Measurements from ENCODE around the gene RAB35.

Gene RAB35

DNA sequence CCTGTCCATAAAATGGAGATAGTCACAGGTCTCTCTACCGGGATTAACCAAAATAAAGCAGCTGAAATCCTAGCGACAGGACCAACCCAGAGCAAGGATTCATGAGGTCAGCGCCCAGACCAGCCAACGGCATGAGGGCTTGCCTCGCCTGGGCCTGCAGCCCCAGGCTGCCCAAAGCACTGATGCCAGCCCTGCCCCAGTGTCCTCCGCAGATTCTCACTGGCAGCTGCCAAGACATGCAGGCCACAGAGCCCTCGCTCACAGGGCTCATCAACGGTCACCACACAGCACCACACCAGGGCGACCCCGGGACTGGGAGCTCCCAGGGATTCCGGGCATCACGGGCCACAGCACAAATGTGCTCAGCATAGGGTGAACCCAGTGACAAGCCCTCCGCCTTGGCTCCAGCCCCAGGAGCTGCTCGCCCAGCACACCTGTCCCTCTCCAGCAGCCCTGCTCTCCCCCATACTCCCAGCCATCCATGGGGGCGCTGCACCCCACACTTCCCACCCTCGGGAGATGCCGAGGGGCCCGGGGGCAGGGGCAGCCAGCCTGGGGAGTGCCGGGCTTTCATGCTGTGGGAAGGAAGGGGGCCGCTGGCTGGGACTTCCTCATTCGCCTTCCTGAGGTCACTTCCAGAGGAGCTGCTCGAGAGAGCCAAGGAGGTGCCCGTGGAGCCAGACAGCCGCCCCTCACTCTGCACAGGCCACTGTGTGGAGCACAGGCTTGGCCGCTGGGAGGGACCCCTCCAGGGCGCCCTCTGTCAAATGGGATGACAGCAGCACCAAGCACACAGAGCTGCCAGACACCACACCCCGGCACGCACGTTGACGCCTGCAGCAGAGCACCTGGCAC lies 14.1 kb downstream of the RAB35 start:
- DNase-seq, result no peak

DNA sequence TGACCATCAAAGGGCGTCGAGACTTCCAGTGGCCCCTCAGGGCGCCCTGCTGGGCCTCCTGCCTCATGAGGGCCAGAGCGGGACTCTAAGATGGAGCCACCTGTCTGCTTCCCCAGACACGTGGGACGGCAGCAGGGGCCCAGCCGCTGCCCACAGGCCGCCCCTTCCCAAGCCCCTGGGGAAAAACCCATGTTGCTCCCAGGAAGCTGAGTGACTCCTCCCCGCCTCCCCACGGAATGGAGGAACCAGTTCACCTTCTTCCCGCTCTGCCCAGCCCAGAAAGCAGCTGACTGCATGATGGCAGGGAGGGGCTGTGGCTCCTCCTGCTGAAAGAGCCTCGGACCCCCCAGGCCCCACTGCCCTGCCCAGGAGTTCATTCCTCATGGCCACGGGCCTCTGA lies 14.9 kb downstream of the RAB35 start:
- no peak for DNase-seq

DNA sequence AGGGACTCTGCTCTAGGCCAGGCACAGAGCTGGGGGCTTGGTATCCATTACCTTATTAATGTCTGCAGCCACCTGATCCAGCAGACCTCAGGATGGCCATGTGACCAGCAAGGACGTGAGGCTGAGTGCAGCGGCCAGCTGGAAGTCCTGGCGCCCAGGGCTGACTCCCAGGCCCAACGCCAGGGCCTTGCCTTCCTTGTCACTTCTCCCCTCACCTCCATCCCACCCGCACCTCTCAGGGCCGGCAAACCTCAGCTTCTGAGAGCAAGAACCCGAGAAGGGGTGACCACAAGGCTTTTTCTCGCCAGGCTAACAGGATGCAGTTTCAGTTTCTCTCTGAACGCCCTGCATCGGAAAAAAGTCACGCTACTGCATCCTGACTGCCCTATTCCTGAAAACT lies 15.4 kb downstream of the RAB35 start:
- DNase-seq, result no peak

DNA sequence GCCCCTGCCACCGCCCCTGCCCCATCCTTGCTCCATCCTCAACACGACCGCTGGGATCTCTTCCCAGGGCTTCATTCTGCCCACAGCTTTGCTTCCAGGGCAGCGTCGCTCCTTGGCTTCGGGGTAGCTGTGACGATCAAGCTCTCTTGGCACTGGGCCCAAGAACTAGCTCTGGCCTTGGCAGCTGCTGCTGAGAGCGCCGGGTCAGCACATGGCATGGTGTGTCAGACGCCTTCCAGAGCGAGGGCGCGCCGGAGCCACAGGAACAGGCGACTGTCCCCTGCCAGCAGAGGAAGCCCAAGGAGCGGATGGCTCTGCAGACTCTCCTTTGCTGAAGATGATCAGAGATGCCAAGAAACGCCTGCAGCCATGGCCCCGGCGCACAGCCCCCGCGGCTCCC lies 15.9 kb downstream of the RAB35 start:
- DNase-seq, result no peak

DNA sequence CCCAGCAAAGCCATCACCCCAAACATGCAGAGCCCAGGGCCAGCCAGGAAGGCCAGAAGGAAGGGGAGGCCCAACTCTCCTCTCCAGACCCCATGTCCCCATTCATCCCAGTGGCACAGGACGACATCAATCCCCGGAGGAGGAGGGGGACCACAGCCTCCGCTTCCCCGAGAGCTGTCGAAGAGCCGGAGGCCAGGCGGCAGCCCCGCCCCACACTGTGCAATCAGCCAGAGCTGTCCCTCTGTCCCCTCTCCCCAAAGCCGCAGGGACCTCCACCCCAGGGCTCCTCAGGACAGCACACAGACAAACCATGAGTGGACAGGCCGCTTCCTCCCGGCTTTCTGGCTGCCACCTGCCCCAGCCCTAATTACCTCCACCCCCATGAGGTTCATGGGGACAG lies 16.8 kb downstream of the RAB35 start:
- DNase-seq, result no peak

DNA sequence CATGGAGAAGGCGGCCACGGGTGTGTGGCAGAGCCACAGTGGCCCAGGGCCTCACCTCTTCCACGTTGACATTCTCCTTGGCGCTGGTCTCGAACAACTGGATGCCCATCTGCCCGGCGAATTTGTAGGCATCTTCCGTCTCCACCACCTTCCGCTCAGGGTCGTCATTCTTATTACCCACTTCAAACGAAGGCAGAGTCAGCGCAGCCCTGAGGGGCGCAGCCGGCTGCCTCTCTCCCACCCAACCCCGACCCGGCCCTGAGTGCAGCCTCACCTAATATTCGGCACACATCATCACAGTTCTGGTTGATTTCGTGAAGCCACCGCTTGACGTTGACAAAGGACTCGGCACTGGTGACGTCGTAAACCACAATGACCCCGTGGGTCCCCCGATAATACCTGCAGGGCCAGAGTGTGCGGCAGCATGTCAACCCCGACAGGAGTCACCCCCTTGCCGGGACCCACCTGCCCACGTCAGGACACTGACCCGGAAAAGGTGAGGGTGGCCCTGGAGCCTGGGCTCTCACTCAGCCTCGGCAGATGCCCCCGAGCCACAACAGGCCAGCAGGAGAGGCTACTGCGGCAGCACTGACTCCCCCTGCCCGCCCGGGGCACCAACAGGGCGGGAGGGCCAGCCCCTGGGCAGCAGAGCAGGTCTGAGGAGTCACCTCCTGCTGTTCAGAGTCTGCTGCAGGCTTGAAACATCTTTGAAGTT lies 17.6 kb downstream of the RAB35 start:
- DNase-seq, result no peak

DNA sequence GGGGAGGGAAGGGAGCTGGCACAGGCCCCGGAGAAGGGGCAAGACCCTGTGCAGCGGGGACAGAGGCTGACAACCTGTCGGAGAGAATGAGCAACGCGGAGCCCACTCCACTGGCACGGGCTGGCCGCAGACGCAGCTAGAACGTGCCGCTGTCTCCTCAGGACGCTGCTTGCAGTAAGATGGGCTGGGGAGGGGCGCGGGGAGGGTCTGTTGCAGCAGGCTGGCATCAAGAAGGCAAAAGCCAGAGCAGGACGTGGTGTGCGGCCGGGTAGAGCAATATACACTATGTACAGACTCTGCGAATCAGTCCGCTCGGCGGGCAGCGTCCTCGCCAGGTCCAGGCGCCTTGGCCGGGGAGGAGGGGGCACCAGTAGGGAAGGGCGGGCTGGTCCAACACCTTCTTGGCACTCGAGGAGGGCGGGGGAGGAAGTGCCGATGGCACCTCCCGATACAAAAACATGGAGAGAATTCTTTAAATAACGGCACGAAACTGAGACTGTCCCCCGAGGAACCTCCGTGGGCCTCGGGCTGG lies 19.8 kb downstream of the RAB35 start:
- DNase-seq, result no peak

DNA sequence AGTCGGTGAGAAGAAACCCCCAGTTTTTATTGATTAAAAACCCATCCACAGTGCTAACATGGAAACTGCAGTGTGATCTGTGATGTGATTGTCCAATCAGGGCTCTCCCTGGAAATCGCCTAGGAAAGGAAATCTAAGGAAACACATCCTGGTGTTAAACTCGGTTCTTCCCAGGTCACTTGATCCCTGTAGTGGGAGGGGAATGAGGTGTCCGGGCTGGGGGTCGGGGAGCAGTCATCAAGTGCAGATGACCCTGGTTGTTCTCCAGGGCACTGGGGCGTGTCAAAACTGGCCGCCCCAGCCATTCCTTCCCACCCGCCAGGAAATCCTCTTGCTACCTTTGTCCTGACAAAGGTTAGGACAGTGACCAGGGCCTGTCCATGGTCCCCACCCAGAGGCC lies 20.8 kb downstream of the RAB35 start:
- no peak for DNase-seq

DNA sequence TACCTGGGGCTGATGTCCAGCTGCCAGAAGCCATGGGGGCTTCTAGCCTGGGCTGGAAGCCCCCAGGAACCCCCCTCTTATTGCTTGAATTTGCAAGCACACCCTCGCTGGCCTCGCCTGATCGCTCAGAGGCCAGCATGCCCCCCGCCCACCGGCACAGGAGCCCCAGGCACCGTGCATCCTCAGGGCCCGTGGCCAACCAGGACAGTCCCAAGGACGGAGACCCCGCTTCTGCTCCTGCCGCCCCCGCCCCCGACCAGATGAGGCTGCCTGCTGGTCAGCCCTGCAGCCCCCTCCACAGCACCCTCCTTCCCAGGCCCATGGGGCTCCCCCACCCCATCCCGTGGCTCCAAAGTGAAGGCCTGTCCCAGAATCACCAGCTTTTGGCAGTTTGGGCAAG lies 21.2 kb downstream of the RAB35 start:
- no peak for DNase-seq

DNA sequence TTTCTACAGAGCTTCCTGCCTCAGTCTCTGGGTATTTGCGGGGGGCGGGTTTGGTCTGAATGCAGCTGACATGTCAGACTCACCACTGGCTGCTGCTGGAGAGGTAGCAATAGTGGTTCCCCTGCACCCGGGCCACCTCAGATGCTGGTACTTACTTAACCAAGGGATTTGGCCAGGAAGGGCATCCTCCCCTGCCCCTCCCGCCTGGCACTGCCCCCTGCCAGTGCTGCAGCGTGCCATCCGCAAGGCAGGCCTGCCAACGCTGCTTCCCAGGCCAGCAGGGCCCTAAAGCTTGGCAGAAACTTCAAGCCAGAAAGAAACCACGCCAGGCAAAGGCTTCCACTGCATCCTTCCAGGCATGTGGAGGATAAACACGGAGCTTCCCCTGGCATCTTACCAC lies 22.1 kb downstream of the RAB35 start:
- no peak for DNase-seq

DNA sequence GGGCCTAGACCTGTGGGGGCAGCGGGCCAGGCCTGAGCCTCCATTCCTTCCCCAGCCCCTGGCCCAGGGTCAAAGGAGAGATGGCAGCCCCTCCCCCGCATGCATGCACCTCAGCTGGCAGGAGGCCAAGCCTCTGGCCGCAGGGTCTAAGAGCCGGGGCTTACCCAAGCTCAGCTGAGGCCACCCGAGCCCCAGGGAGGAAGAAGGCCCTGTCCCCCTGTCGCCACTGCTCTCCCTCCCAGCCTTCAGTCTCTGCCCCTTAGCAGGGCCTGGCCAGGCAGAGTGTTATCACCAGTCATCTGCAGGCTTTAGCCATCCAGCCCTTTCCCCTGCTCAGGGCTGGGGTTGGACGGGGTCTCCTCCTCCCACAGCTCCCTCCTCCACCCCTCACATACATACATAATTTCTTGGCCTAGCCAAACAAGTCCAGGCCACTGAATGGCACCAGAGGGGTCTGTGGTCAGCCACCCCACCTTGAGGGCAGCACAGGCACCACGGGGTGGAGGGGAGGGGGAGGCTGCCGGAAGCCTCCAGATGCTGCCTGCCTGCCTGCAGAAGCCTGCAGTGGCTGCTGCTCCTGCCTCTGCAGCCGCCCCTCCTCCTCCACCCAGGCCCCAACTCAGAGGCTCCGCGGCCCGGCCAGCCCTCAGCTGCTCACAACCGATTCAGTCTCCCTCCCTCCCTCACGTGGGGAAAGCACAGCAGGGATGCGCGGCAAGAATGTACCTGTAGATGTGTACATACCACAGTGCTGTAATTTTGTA lies 22.8 kb downstream of the RAB35 start:
- no peak for DNase-seq

DNA sequence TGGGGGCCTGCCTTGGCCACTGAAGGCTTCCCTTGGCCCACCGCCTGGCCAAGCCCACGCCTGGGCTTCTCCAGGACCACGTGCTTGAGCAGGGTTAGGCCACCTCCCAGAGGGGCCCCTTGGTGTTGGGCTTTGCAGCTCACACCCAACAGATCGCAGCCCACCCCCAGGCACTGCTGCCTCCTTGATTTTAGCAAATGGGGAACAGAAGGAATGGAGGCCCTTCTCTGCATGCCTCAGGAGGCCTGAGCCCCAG lies 23.3 kb downstream of the RAB35 start:
- DNase-seq, result no peak

DNA sequence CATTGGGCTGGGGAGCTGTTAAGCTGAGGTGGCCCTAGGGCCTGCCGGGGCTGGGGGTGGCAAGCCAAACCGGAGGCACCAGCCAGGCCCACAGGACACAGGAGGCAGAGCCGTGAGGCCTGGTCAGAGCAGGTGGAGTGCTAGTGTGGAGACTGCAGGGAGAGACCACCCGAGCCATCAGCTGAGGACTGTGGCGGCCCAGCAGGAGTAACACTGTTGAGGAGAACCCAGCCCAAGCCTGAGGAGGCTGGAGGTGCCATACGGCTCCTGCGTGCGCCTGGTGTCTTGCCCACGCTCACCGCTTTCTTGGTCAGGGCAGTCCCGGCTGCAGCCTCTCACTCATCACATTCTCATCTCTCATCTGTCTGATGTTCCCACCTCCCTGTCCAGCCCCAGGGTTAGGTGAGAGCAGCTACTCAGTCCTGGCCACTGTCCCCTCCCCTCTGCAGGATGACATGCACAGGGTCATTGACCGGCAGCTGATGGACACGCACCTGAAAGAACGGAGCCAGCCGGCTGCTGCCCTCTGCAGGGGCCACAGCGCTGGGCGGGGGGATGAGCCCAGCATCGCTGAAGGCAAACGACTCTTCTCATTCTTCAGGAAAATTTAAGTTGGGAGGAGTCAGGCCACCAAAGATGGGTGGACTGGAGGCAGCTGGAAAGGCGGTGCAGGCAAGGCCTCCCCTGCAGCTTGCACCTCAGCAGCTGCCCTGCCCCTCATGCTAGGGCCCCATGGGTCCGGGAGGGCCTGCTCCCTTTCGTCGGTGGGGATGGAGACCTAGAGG lies 23.8 kb downstream of the RAB35 start:
- no peak for DNase-seq

DNA sequence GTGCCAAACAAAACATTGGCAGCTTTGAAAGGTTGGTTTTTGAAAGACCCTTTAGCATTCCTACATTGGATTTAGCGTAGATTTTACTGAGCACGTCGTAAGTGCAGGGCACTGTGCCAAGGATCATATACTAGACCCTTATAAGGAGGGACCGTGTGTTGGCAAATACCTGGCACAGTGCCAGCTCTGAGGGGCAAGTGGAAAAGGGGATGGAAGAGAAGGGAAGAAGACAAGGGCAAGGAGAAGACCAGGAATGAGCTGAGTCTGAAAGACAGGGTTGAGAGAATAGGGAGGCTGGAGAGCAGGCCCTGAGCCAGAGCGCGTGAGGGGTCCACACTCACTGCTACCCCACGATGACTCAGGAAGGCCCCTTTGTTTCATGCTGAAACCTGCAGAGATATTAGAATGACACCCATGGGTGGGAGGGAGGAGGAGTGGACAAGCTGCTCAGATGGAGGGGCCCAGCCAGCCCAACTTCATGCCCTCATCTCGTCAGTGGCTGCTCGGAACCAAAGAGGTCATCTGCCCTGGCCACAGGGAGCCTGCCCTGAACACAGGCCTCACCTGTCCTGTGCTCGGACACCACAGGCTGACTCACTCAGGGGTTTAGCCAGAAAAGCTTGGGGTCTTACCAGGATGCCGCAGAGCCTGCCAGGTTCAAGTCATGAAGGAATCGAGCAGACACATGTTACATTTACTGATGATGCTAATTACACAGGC lies 25.0 kb downstream of the RAB35 start:
- no peak for DNase-seq

DNA sequence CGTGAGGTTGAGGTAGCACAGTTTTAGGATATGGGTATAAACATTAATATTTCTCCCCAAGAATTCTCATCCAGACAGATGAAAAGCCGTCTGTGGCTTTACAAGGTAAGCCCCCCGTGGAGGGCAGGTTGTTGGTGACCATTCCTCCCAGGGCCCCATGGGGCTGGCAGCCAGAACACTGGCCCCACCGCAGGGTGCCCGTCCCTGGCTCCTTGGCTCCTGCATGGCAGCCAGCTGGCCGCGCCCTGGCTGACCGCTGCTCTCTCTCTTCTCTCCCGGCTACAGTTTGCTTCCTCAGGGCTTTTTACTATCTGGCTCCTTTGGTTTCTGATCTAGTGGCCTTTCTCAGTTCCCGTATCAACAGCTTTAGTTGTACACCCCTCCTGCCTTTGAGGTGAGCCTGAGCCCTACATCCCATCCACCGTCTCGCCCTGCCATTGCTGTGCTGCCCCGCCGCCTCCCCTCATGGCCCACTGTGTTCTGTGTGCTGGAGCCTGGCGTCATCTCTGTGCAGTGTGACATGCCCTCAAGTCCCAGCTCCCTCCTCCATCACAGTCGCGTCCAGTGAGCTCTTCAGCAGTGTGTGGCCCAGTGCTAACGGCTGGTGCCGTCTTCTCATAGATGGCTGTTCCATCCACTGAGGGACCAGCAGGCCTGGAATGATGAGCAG lies 25.8 kb downstream of the RAB35 start:
- DNase-seq, result no peak

DNA sequence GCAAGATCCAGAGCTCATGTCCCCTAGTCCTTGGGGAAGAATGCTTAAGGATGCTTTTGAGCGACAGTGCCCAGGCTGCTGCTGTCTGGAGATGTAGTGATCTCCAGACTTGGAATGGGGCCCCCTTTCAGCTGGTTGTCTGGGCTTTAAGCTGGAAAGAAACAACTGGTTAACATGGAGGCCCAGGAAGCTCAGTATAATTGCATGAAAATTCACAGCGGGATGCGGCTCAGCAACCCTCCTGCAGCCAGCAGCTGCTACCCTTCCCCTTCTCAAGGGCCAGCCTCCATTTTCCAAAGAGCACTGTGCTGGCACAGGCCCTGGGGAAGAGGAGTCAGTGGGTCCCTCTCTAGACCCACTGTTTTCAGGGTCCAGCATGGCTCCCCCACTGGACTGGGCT lies 26.3 kb downstream of the RAB35 start:
- DNase-seq, result no peak

DNA sequence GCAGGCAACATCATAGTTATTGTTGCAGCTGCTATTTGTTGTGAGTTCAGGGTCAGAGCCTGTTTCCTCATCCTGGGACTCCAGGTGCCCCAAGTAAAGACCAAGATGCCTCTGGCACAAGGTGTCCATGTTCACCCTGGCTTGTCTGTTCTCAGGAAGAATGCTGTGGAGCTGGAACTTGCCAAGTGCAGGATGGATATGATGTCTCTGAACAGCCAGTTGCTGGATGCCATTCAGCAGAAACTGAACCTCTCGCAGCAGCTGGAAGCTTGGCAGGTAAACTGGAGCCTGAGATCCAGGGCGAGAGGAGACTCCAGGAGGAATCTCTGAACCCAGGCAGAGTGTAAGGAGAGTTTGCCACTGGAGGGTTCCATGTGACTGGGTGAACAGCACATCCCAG lies 26.8 kb downstream of the RAB35 start:
- DNase-seq, result no peak

DNA sequence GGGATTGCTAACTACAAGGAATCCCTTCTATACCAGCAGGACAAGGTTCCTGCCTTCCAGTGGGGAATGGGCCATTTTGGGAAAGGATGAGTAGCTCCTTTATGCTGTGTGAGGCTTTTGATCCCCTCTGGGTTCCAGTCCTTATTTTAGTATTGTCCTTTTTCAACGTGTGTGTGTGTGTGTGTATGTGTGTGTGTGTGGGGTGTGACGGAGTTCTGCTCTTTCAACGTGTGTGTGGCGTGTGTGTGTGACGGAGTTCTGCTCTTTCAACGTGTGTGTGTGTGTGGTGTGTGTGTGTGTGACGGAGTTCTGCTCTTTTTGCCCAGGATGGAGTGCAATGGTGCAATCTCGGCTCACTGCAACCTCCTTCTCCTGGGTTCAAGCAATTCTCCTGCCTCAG lies 27.4 kb downstream of the RAB35 start:
- DNase-seq, result no peak

DNA sequence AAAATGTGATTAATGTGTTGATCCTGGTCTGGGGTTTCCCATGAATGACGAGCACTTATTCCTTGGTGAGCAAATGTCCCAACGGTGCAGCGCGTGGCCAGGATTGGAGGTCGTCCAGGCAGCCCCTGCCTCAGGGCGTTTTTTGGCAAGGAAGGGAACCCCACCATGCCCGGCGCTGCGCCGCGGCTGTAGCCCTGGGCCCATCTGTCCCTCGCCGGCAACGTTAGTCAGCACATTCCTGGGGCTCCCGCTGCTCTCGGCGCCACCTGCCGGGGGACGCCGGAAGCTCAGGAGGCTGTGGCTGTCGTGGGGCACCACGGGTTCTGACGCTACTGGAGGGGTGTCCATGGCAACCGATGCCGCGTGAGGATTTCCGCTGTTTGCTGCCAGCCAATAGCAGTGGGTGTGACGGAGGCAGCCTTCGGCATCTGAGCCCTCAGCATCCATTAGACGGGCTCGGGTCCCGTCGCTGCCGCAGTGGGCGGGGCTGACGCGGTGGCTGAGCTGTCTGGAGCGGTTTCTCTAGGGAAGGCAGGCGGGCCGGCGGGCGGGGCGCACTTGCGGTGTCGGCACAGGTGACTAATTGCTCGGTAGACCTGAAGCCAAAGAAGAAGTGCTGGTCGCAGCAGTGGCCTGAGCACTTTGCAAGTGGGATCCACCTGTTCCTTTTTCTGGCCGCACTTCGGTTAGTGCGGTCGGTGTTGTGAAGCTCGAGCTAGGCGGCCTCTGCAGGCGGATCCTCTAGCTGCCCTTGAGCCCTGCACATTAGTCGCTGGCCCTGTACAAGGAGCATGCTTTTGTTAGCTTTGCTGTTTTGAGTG lies 29.5 kb downstream of the RAB35 start:
- DNase-seq, result peak; percentile 98

DNA sequence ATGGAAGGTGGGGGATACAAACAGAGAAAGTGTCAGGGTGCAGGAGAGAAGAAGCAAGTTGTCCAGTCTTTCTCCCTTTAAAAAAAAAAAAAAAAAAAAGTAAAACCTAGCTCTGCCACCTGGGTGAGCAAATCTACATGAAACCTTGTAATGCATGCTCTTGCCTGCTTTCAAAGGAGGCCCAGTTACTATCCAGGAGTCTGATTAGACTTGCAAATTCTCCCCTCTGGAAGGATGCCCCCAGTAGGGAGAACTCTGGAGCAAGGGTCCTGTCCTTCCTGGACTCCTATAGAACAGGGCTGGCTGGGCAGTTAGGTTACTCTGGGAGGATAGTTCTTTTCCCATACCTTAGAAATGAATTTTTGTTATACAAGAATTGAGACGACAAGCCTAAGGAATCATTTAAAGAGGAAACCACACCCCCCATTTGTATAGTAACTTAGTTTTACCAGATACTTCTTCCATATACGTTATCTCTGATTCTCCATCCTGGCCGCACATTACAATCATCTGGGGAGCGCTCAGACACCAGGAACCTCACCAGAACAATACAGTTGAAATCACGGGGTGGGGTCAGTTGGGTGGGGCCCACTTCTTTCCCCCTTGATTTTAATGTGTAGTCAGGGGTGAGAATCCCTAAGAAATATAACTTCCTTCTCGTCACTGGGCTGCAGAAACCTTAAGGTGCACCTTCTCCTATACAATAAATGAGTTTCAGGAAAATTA lies 30.5 kb downstream of the RAB35 start:
- DNase-seq, result no peak
